Measurements from ENCODE around the gene ATP2B3.

Gene ATP2B3

DNA sequence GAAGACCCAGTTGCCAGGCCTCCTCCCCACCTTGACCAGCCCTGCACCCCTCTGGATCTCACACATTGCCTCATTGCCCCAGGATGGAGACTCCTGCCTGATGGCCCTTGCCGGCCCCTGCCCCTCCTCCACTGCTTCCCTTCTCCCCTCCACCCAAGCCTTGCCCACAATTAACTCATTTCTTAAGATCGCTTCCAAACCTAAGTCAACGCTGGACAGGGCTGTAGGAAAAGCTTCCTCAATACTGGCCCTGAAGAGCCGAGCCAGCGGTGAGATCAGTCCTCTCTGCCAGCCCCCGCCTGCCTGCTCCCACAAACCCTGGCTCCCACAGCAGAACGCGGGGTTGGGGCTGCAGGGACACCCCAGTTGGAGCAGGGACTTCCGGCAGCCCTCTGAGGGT is 39.5 kb upstream of the ATP2B3 start:
- H3K4me3 ChIP-seq (replicated peaks in 1 of 2; ENCODE audit: low read depth in 2 of 2, low read length in 2 of 2): no peak overlapping the region
- TF ChIP-seq, protein P1, sequence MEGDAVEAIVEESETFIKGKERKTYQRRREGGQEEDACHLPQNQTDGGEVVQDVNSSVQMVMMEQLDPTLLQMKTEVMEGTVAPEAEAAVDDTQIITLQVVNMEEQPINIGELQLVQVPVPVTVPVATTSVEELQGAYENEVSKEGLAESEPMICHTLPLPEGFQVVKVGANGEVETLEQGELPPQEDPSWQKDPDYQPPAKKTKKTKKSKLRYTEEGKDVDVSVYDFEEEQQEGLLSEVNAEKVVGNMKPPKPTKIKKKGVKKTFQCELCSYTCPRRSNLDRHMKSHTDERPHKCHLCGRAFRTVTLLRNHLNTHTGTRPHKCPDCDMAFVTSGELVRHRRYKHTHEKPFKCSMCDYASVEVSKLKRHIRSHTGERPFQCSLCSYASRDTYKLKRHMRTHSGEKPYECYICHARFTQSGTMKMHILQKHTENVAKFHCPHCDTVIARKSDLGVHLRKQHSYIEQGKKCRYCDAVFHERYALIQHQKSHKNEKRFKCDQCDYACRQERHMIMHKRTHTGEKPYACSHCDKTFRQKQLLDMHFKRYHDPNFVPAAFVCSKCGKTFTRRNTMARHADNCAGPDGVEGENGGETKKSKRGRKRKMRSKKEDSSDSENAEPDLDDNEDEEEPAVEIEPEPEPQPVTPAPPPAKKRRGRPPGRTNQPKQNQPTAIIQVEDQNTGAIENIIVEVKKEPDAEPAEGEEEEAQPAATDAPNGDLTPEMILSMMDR (IDR thresholded peaks at IDR 0.05; ENCODE audit: low read depth, low read length): no peak
- peak in 1 of 2 donors; percentile 61 for DNase-seq (ENCODE audit: low read depth in 2 of 2)

- TF ChIP-seq, protein P1 (IDR thresholded peaks at IDR 0.05; ENCODE audit: low read depth, low read length): no peak
- no peak overlapping the region for H3K4me3 ChIP-seq (replicated peaks in 1 of 2; ENCODE audit: low read depth in 2 of 2, low read length in 2 of 2)
- no peak for DNase-seq (ENCODE audit: low read depth in 2 of 2)
These were observed 38.7 kb upstream of the ATP2B3 start for GRCh38 chrX:153478746-153479145.

DNA sequence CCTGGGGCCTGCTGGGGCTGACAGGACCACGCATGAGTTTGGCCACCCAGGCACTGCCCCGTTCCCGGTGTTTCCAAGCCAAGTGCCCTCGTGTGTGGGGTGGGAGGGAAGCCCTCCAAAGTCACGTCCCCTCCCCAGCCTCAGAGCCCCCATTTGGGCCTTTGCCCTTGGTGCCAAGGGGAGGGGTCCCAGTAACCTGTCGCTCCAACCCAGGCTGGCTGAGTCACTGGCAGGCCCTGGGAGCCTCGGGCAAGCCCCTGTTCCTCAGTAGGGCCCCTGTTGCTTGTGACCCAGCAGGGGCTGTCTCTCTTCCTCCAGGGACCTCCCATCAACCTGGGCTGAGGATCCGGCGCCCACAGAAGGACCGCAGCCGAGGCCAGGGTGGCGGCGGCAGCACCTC is 36.4 kb upstream of the ATP2B3 start:
- no peak overlapping the region for H3K4me3 ChIP-seq (replicated peaks in 1 of 2; ENCODE audit: low read depth in 2 of 2, low read length in 2 of 2)
- TF ChIP-seq, protein P1 (IDR thresholded peaks at IDR 0.05; ENCODE audit: low read depth, low read length): no peak
- no peak for DNase-seq (ENCODE audit: low read depth in 2 of 2)

DNA sequence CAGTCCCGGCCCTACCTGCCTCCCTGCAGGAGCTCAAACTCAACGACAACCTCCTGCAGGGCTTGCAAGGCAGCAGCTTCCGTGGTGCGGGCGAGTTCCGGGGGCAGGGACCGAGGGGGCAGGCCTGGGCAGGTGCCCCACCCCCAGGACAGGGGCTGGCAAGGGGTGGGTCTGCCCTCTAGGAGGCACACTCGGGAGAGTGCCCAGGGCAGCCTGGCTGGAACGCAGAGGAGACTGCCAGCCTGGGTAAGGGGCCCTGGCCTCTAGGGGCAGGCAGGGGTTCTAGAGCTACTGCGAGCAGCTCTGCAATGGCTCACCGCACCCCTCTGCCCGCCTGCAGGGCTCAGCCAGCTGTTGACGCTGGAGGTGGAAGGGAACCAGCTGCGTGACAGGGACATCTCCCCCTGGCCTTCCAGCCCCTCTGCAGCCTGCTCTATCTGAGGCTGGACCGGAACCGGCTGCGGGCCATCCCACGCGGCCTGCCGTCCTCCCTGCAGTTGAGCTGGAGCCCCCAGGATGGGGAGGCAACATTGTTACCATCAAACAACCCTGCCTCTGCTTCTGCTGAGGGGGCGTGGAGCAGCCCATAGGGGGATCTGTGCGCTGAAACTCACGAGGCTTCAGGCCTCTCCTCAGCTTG is 34.9 kb upstream of the ATP2B3 start:
- DNase-seq (ENCODE audit: low read depth in 2 of 2): no peak
- H3K4me3 ChIP-seq (replicated peaks in 1 of 2; ENCODE audit: low read depth in 2 of 2, low read length in 2 of 2): no peak overlapping the region
- TF ChIP-seq, protein P1 (IDR thresholded peaks at IDR 0.05; ENCODE audit: low read depth, low read length): no peak

DNA sequence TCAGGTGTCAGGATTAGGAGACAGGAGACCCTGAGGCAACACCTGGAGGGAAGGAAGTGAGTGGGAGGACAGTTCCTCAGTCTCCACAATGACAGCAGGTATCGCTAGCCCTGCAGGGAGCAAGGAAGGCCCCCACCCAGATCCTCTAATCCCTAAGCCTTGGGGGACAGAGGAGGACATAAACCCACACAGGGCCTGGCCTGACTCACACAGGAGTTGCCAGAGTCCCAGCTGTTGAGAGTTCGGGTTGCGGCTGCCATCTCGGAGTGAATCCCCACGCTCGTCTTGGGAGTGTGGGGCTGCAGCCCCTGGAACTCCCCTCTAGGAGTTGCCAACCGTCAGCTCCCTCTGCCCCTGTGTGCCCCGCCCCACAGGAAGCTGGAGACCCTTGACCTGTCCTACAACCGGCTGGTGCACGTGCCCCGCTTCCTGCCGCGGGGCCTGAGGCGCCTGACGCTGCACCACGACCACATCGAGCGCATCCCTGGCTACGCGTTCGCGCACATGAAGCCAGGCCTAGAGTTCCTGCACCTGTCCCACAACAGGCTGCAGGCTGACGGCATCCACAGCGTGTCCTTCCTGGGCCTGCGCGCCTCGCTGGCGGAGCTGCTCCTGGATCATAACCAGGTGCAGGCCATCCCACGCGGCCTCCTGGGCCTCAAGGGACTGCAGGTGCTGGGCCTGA is 31.9 kb upstream of the ATP2B3 start:
- no peak overlapping the region for H3K4me3 ChIP-seq (replicated peaks in 1 of 2; ENCODE audit: low read depth in 2 of 2, low read length in 2 of 2)
- TF ChIP-seq, protein P1 (IDR thresholded peaks at IDR 0.05; ENCODE audit: low read depth, low read length): no peak
- DNase-seq (ENCODE audit: low read depth in 2 of 2): no peak

- DNase-seq (ENCODE audit: low read depth in 2 of 2): no peak
- no peak overlapping the region for H3K4me3 ChIP-seq (replicated peaks in 1 of 2; ENCODE audit: low read depth in 2 of 2, low read length in 2 of 2)
- TF ChIP-seq, protein P1 (IDR thresholded peaks at IDR 0.05; ENCODE audit: low read depth, low read length): no peak
These were observed 31.3 kb upstream of the ATP2B3 start for GRCh38 chrX:153486171-153486570.
